Measurements from ENCODE around the gene KDM5B.

GRCh38 chr1:202750024-202750423 is 58.2 kb downstream of the KDM5B start:
- no peak for TF ChIP-seq POLR2AphosphoS5 (IDR thresholded peaks at IDR 0.05; ENCODE audit: low read depth, low read length)
- no peak for TF ChIP-seq POLR2A (IDR thresholded peaks at IDR 0.05; ENCODE audit: low read depth, low read length)

Data from GM12892 (cell line).